G401 (cell line): ENCODE measurements around the gene SPATA31E1. TPM values are rescaled to one million over a fixed set of nuclear protein-coding genes. Genes with fewer than 3 reads are reported as not detected.

ENCODE experiments used
- DNase-seq: peaks from one replicate; pipeline ENCODE4 v3.0.0-alpha.2; 2015; ENCODE audit warnings: low spot score
- in situ Hi-C: cut with HindIII; loops from 2 replicates; pipeline ENCODE4 v1.10.0; 2016; ENCODE audit warnings: low sequenced_read_pairs, mixed read lengths
- total RNA-seq: library from RNA; depleted of rRNA; stranded (reverse); fragments of >200 nt; shearing (Covaris generic); gene quantifications from 2 replicates; pipeline ENCODE4 v1.2.3, GENCODE V29; 2014

Gene SPATA31E1
- total RNA-seq, 1 experiment from 2014 or later, result not detected

- DNase-seq, result no peak
- in situ Hi-C loops, result no loop called here
Measured at GRCh38 chr9:87861332-87861731, 21.3 kb upstream of the SPATA31E1 start.

DNA sequence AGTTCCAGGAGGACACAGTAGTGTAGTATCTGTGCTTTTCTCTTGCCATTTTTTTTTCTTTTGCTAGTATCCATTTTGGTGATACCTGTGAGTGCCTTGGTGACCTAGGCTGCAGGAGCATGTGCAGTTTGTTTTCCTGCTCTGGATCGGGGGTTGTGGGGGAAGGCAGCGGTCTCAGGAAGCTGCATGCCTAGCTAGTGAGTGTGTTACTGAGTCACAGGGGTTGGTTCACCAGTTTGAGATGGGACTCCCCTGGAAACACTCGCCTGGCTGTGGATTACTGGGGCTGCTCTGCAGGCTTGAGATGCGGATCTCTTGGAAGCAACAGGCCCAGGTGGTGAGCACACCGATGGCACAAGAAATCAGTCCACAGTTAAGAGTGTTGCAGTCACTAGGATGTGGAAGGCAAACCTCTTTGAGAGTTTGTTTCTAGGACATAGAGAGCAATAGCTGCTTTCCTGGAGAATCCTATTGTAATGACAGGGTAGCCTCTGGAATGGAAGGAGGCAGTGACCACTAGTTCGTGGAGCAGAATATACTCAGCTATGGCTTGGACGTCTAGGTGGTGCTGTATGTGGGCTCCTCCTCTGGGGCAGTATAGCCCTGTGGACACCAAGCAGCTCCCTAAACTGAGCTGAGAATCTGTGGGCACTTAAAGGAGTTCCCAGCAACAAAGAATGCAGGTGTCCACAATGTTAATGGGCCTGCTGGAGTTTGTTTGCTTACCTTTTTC lies 20.0 kb upstream of the SPATA31E1 start:
- in situ Hi-C loops, result no loop called here
- no peak for DNase-seq

GRCh38 chr9:87863882-87864465 lies 18.7 kb upstream of the SPATA31E1 start:
- in situ Hi-C loops, result no loop called here
- DNase-seq, result no peak

DNA sequence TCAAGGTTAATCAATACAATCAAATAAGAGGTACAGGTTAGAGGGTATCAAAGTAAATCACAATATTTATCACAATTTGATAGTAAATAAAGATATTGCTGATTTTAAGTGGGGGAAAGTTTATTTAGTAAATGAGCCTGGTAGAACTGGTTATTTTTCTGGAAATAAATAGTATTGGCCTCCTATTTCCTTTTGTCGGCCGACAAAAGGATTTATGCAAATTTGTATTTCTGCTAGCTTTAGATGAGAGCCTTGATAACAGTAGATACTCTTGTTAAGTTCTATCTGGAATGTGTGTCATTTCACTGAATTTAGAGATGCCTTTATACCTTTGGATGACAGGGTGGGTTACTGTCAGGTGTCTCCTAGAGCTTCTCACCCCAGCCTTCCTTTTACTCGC lies 17.8 kb upstream of the SPATA31E1 start:
- DNase-seq, result no peak
- in situ Hi-C loops, result no loop called here

- DNase-seq, result no peak
- in situ Hi-C loops, result no loop called here
Measured at GRCh38 chr9:87865626-87866025, 17.1 kb upstream of the SPATA31E1 start.

DNA sequence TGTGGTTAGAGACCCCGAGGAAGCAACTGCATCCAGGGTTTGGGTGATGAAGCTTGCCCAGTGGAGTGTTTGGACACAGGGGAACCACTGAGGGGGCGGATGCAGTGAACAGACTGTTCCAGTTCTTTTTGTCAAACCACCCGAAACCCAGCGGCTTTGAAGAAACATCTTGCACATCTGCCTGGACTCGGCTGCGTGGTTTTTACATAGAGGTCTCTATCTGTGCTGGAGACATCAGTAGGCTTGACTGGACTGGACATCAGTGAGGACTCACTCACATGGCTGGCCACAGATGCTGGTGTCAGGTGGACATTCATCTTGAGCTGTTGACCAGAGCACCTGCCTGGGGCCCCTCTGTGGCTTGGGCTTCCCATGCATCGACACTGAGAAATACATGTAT lies 15.3 kb upstream of the SPATA31E1 start:
- DNase-seq, result no peak
- in situ Hi-C loops, result no loop called here

DNA sequence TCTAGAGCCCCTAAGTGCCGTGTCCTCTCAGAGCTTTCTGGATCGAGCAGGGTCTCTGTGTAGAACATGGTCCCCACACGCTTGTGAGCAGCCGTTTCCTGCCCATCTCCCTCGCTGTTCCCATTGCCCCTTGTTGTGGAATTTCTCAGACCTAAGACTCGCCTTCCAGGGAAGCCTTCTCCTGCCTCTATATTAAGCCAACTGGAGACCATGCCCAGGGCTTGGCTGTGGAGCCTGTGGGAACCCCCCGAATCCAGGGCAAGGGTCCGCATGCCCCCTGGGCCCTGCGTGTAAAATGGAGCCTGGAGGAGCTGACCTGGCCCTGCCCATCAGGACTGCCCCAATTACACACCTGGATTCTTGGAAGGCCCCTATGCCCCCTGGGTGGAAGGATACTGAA lies 14.5 kb upstream of the SPATA31E1 start:
- in situ Hi-C loops, result no loop called here
- no peak for DNase-seq

DNA sequence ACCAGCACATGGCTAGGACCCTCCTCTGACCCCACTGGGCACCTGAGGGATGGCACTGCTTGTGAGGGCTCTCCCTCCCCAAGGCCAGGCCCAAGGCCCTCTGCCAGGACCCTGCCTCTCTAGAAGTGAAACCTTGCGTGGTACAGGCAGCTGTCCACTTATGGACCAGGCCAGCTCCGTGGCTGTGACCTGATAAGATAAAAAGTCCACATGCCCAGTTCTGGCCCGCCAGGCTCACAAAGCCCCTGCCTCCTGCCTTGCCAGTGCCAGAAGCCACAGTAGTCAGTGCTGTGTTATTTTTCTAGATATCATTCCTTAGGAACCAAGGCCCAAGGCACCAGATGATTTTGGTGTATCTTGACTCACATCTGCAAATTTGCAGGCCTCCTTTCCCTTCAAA lies 14.0 kb upstream of the SPATA31E1 start:
- in situ Hi-C loops, result no loop called here
- DNase-seq, result no peak

DNA sequence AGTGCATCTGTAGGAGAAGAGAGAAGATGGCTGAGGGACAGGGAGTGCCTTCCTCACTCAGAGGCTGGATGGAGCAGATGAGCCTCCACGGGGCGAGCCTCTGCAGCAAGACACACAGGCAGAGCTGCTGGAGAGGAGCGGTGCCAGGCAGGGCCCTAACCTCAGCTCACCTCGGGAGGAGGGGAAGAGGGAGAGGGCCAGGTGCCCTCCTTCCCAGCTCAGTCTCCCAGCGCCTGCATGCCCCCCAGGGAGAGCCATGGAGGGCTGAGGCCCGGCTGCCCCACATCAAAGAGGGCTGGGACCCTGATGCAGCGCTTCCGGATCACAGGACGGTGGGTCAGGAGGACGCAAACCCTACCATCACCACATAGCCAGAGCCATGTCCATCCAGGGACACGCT lies 13.6 kb upstream of the SPATA31E1 start:
- in situ Hi-C loops, result no loop called here
- no peak for DNase-seq

DNA sequence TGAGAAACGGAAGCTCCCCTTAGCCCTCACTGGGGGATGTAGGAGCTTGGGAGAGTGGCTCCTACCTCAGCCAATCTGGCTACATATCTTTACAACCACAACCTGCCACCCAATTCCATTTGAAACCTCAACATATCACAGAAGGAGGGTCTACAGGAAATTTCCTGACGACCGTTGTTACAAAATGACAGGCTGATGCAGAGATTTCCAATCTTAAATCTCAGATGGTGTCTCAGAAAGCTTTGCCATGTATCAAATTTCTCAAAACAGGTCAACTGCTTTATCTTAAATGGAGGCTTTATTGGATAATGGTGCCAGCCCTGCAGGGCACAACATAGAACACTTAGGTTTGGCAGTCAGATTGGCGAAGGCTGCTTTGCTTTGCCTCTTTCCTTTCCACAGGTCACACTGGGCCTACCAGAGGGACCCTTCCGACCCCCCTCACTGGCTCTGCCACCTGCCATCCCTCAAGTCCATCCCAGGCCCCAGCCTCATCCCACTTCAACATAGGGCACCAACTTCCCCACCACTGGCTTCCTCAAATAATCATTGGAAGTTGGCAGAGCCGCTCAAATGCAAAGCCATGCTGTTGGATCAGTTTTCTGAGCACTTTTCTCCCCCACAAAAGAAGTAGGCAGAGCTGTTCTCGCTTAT lies 11.1 kb upstream of the SPATA31E1 start:
- no peak for DNase-seq
- in situ Hi-C loops, result no loop called here

DNA sequence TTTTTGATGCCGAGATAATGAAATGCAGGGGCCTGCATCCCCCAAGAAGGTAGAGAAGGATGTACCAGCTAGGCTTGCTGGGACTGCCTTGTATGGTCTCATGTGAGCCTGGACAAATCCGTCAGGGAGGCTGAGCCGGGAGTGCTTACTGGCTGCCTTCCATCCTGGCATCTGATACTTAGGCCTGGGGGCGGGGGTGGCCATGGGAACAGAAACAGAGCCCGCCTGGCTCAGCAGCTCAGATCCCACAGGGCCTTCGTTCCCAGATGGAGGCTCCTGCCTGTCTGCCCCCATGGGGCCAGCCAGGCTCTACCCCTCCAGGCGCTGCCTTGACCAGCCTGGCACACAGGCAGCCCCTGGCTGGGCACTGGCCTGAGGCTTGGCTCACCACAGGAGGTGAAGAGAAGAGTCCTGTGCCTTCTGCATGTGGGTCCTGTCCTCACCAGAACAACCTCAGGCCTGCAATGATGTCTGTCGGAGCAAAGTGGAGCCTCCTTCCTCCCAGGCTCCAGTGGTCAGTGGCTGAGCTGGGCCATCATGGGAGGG lies 10.5 kb upstream of the SPATA31E1 start:
- DNase-seq, result no peak
- in situ Hi-C loops, result no loop called here

DNA sequence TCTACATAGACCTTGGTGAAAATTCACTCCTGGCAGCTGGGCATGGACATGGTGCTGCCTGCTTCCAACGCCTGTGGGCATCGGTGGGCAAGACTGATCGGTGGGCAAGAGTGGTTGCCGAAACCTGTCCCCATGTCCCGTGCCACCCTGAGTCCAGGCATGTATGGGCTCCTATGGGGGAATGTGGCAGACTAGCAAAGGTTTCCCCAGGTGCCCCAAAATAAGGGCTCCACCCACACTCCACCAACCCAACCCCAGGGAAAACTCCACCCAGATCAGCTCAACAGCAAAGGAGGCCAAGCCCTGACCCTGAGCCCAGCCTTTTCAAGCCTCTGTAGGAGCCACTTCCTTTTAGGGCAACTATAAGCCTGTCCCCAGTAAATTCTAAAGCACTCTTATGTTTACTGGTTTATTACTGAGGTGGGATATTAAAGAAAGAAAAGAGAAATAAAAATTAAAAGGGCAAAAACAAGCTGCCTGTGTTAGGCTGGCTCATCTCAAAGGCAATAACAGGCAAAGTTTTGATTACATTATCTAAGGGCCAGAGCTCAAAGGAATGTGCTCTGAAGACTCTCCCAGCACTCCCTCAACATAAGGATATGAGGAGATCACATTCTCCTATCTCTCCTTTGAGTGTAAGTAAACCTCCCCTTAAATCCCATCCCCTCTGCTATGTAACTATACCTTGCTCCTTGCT lies 8.9 kb upstream of the SPATA31E1 start:
- DNase-seq, result no peak
- in situ Hi-C loops, result no loop called here

GRCh38 chr9:87874304-87874623 lies 8.4 kb upstream of the SPATA31E1 start:
- in situ Hi-C loops, result no loop called here
- no peak for DNase-seq

DNA sequence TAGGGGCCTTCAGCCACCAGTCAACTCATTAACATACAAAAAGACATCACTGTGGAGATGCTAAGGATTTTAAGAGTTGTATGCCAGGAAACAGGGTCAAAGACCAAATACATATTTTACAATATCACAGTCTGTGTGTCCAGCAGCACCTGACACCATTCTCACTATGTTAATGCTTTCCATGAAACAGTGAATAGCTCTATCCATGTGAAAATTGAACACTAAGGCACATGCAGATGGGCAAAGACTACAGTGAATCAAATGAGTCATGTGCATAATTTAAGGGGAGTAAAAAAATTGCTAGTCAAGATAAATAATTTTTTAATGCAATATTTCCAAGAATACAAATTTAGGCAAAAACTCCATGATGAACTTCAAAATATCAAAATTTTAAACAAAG lies 7.6 kb upstream of the SPATA31E1 start:
- no peak for DNase-seq
- in situ Hi-C loops, result no loop called here

- in situ Hi-C loops, result no loop called here
- no peak for DNase-seq
Measured at GRCh38 chr9:87875831-87876545, 6.7 kb upstream of the SPATA31E1 start.

GRCh38 chr9:87876708-87877107 lies 6.0 kb upstream of the SPATA31E1 start:
- in situ Hi-C loops, result no loop called here
- DNase-seq, result no peak

DNA sequence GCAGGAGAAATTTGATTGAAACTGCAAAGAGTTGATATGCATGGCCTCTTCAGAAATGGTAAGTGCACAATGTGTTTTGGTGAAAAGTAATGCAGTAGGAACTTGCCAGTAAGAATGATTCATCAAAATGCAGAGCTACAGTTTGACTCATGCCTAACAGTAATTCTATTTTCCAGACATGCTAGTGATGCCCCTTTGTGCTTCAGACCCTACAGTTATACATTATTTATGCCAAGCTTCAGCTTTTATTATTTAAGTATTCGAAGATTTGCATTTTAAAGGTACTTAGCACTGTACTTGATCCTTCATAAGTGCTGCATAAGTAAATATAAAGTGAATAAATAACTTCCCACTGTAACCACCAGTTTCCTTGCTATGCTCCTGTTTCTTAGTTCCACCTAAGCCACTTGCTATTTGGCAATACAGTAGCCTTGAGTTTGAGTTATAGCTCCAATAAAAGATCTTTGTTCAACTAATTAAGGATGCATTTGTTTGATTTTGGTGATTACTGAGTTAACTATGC lies 3.6 kb upstream of the SPATA31E1 start:
- DNase-seq, result no peak
- in situ Hi-C loops, result no loop called here

- DNase-seq, result no peak
Measured at GRCh38 chr9:87880116-87880515, 2.6 kb upstream of the SPATA31E1 start.

GRCh38 chr9:87880683-87881082 lies 2.0 kb upstream of the SPATA31E1 start:
- DNase-seq, result no peak
- in situ Hi-C loops, result no loop called here

More at GRCh38 chr9:87880116-87880515, 2.6 kb upstream of the SPATA31E1 start:
- in situ Hi-C loops, result no loop called here
